WTC11 (cell line): Measurements from ENCODE around the gene UQCC2.

Source experiments
- ETV6 ChIP-seq: sonication (generic); formaldehyde crosslinking; IDR thresholded peaks from 2 replicates; pipeline ENCODE4 v1.8.1; 2022; ENCODE audit warnings: mild to moderate bottlenecking, missing genetic modification reagents
- FOXP1 ChIP-seq: sonication (generic); formaldehyde crosslinking; IDR thresholded peaks from 2 replicates; pipeline ENCODE4 v1.8.0; 2022; ENCODE audit warnings: missing genetic modification reagents, mild to moderate bottlenecking, moderate library complexity, borderline replicate concordance
- RORB ChIP-seq: fragments of 250-450 bp; sonication (Bioruptor Pico); IDR thresholded peaks from 2 replicates; pipeline ENCODE4 v1.9.0; 2021; ENCODE audit warnings: mild to moderate bottlenecking
- TF ChIP-seq, protein P1 (sequence below): fragments of 200-600 bp; IDR thresholded peaks from 2 replicates; pipeline ENCODE4 v1.8.0; 2022; ENCODE audit warnings: antibody characterized with exemption
- TF ChIP-seq, protein P2 (sequence below): sonication (generic); formaldehyde crosslinking; IDR thresholded peaks from 2 replicates; pipeline ENCODE4 v1.8.1; 2023; ENCODE audit warnings: mild to moderate bottlenecking, missing genetic modification reagents, moderate library complexity
- TF ChIP-seq, protein P3 (sequence below): sonication (generic); formaldehyde crosslinking; IDR thresholded peaks from 2 replicates; pipeline ENCODE4 v1.8.1; 2023; ENCODE audit warnings: mild to moderate bottlenecking, missing genetic modification reagents, moderate library complexity
- TF ChIP-seq, protein P4 (sequence below): sonication (generic); formaldehyde crosslinking; IDR thresholded peaks from 2 replicates; pipeline ENCODE4 v1.8.0; 2022; ENCODE audit warnings: mild to moderate bottlenecking, missing genetic modification reagents

DNA sequence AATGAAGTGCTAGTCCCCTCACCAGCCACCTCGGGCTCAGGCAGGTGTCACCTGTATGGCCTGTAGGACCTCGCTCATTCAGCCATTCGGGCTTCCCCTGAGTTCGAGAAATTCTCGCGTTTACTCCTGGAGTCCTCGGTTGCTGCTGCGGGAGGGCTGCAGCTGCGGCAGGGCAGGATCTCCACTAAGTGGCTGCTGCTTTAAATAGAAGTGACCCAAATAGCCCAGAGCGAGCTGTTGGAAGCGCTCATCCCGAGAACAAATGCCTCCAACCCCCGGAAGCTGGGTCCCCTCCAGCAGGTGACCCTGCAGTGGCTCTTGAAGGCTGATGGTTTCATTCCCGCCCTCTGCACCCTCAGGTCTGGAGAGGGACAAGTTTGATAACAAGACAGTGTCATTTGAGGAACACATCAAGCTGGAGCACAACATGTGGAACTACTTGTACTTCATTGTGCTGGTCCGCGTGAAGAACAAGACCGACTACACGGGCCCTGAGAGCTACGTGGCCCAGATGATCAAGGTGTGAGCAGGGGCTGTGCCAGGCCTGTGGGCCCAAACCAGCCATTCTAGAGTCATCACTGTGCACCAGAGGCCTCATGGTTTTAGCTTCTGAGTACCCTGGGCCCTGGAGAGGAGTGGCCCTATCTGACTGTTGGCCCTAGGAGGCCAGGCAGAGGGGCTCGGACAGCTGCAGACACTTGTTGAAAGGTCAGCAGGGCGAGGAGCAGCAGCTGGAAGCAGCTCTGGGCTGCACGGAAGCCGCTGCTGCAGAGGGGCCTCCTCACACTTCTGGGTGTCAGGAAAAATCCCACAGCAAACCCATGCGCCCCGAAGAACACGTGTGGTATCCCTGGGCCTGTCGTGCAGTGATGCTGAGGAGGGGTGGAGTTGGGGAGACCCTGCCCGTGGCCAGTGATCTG, 18.1 kb downstream of the UQCC2 start:
- TF ChIP-seq ETV6 (CRISPR knock-in tag): no peak
- TF ChIP-seq, protein P1, sequence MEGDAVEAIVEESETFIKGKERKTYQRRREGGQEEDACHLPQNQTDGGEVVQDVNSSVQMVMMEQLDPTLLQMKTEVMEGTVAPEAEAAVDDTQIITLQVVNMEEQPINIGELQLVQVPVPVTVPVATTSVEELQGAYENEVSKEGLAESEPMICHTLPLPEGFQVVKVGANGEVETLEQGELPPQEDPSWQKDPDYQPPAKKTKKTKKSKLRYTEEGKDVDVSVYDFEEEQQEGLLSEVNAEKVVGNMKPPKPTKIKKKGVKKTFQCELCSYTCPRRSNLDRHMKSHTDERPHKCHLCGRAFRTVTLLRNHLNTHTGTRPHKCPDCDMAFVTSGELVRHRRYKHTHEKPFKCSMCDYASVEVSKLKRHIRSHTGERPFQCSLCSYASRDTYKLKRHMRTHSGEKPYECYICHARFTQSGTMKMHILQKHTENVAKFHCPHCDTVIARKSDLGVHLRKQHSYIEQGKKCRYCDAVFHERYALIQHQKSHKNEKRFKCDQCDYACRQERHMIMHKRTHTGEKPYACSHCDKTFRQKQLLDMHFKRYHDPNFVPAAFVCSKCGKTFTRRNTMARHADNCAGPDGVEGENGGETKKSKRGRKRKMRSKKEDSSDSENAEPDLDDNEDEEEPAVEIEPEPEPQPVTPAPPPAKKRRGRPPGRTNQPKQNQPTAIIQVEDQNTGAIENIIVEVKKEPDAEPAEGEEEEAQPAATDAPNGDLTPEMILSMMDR: no peak
- TF ChIP-seq, protein P2, sequence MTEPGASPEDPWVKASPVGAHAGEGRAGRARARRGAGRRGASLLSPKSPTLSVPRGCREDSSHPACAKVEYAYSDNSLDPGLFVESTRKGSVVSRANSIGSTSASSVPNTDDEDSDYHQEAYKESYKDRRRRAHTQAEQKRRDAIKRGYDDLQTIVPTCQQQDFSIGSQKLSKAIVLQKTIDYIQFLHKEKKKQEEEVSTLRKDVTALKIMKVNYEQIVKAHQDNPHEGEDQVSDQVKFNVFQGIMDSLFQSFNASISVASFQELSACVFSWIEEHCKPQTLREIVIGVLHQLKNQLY: no peak
- TF ChIP-seq, protein P3, sequence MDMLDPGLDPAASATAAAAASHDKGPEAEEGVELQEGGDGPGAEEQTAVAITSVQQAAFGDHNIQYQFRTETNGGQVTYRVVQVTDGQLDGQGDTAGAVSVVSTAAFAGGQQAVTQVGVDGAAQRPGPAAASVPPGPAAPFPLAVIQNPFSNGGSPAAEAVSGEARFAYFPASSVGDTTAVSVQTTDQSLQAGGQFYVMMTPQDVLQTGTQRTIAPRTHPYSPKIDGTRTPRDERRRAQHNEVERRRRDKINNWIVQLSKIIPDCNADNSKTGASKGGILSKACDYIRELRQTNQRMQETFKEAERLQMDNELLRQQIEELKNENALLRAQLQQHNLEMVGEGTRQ (CRISPR knock-in tag): no peak
- TF ChIP-seq RORB (CRISPR knock-in tag): no peak
- TF ChIP-seq FOXP1 (CRISPR knock-in tag): no peak
- TF ChIP-seq, protein P4, sequence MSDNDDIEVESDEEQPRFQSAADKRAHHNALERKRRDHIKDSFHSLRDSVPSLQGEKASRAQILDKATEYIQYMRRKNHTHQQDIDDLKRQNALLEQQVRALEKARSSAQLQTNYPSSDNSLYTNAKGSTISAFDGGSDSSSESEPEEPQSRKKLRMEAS (CRISPR knock-in tag): no peak
